Right cardiac atrium (tissue), 5 donors: ENCODE data around the gene CCDC102B. TPM values are rescaled to one million over a fixed set of nuclear protein-coding genes. Genes with fewer than 3 reads are reported as not detected.
"Not testable (repeated sequence)": the region's sequence is repeated elsewhere in the genome, so short reads cannot be mapped to it uniquely, and the experiment has no call there.

Source experiments
- ATAC-seq, 2 donors: fragments of 200-7000 bp; cut with Tn5 transposase; one replicate each; pipeline versions ENCODE4 v1.8.0 to v1.9.1; 2020; ENCODE audit warnings: moderate library complexity in 2 of 2, mild to moderate bottlenecking in 1 of 2
- DNase-seq, 3 donors: peaks; one replicate each; pipeline ENCODE4 v3.0.0-alpha.2; 2020
- H3K27ac ChIP-seq: one replicate; pipeline ENCODE4 v1.5.1; 2013; ENCODE audit warnings: mild to moderate bottlenecking, low read length, control low read depth, moderate library complexity
- H3K27me3 ChIP-seq: one replicate; pipeline ENCODE4 v1.6.1; 2013; ENCODE audit not compliant: control insufficient read depth, insufficient read depth
- H3K4me1 ChIP-seq: one replicate; pipeline ENCODE4 v1.6.1; 2013; ENCODE audit warnings: low read length; ENCODE audit not compliant: control insufficient read depth, insufficient read depth
- H3K4me3 ChIP-seq: one replicate; pipeline ENCODE4 v1.5.1; 2013; ENCODE audit warnings: low read length, control low read depth
- H3K9me3 ChIP-seq: one replicate; pipeline ENCODE4 v1.6.1; 2013; ENCODE audit warnings: low read length; ENCODE audit not compliant: control insufficient read depth
- WGBS: extraction: QIAGEN DNeasy Blood & Tissue Kit; methylation state at CpG from one replicate; pipeline ENCODE4 v1.1.7; 2013; 5-methylcytosine and 5-hydroxymethylcytosine counted together
- intact Hi-C, 4 donors: fragments of 100-400 bp; cut with DNase I; formaldehyde crosslinking; loops; one replicate each; pipeline versions ENCODE4 v1.11.0 to v1.14.0; 2022 to 2023
- polyA plus RNA-seq: library from polyadenylated mRNA; stranded (reverse); fragments of 200-250 nt; gene quantifications from one replicate; pipeline ENCODE4 v1.2.3, GENCODE V29; 2013
- total RNA-seq, 4 donors: library from RNA; stranded (reverse); fragmentation: NEBNext Ultra II Directional; extraction: Animal tissue kit (Norgen Biotek cat#: 25700); gene quantifications; one replicate each; pipeline ENCODE4 v1.2.1, GENCODE V29; 2021
- donor health status: healthy with polysubstance abuse.
- donor health status: DM: no; HTN: yes; CAD: no.
- donor health status: DM: no; HTN: no; CAD: no.
- donor health status: DM: no; HTN: yes; CAD: no; lungs with severe emphysema.
- donor health status: DM: yes; HTN: yes; CAD: no.

CCDC102B gene
- total and polyA plus RNA-seq, 5 donors: 5.8 to 10.8 (median 10.4) TPM

- no peak overlapping the region for H3K4me3 ChIP-seq
- no peaks in the 10 kb centered on the region for H3K27me3 ChIP-seq
- intact Hi-C loops: no loop called here
- H3K27ac ChIP-seq: no peak overlapping the region
- no peaks in the 10 kb centered on the region for H3K9me3 ChIP-seq
- WGBS: 69% methylated on average over 7 of the region's 7 CpGs
- peaks cover 2% of the 10 kb centered on the region for H3K4me1 ChIP-seq
- DNase-seq: no peak
- ATAC-seq: no peak
These were observed 144.3 kb downstream of the CCDC102B start for GRCh38 chr18:68942230-68942629.

DNA sequence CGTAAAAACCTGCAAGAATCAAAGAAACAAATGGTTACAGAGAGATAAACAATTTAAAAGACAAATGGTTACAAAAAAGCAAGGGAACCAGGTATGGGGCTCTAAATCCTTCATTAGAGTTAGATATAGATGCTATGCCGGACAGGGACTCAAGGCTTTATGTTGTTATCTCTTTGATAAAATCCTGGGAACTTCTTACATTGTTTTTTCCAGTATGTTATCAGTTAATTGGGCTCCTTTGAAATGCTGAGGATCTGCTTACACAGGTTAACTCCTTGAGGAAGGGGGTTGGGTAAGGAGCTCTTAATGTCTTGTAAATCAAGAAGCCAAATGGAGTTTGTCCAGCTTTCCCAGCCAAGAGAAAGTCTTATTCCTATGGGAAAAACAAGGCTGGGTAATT lies 146.0 kb downstream of the CCDC102B start:
- WGBS: 73% methylated on average over 2 of the region's 2 CpGs
- H3K9me3 ChIP-seq, H3K27ac ChIP-seq, H3K4me1 ChIP-seq, ATAC-seq, intact Hi-C loops, H3K4me3 ChIP-seq, H3K27me3 ChIP-seq, DNase-seq: not testable (repeated sequence)

DNA sequence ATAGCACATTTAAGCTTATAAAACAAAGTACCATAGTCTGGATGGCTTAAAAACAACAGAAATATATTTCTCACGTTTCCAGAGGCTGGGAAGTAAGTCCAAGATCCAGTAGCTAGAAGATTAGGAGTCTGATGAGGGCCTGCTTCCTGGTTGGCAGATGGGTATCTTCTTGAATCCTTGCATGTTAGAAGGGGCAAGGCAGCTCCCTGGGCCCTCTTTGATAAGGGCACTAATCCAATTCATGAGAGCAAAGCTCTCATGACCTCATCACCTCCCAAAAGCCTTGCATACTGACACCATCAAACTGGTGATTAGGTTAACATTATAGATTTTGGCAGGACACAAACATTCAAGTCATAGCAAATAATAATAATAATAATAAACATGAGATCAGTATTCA lies 146.4 kb downstream of the CCDC102B start:
- Histone ChIP-seq H3K4me1 (peaks cover 2% of the 10 kb centered on the region), H3K27me3 (no peaks in the 10 kb centered on the region), H3K4me3 (no peak overlapping the region), H3K9me3 (no peaks in the 10 kb centered on the region), H3K27ac (no peak overlapping the region)
- WGBS: 9% methylated on average over 1 of the region's 1 CpG
- no peak for ATAC-seq
- DNase-seq: no peak
- intact Hi-C loops: no loop called here

DNA sequence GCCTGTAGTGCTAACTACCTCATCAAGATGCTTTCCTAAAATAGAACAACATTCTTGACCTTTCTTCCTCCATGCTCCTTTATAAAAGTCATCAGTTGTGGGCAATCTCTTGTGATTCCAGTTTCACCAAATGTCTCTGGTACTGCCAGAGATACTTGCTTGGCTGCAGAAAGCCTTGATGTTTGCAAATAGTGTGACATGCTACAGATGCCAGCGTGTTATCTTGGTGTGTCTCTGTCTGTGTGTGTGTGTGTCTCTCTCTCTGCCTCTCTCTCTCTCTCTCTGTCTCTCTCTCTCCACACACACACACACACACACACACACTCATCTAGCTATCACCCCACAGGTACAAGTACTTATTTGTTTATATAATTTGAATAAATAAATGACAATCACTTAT lies 146.9 kb downstream of the CCDC102B start:
- Histone ChIP-seq H3K27me3 (no peaks in the 10 kb centered on the region), H3K4me1 (peaks cover 2% of the 10 kb centered on the region), H3K9me3 (no peaks in the 10 kb centered on the region), H3K4me3 (no peak overlapping the region), H3K27ac (no peak overlapping the region)
- 32% methylated on average over 1 of the region's 1 CpG for WGBS
- ATAC-seq (peak in 1 of 2 donors; percentile 32), DNase-seq (no peak)
- intact Hi-C loops: no loop called here

DNA sequence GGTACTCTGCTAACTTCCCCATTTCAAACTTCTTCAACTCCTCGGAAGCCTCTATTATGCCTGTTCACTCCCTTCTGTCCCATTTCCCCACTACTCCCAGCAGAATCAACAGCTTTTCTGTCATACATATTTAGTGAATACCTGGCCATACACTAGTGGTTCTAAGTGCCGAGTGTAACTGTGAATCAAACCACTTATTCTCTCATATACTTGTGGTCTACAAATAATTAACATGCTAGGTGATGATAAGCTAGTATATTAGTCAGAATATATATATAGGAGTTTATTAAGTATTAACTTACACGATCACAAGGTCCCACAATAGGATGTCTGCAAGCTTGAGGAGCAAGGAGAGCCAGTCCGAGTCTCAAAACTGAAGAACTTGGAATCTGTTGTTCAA lies 150.7 kb downstream of the CCDC102B start:
- no peak for ATAC-seq
- Histone ChIP-seq H3K27me3 (no peaks in the 10 kb centered on the region), H3K4me3 (no peak overlapping the region), H3K9me3 (no peaks in the 10 kb centered on the region), H3K27ac (no peak overlapping the region), H3K4me1 (peaks cover 2% of the 10 kb centered on the region)
- intact Hi-C loops: no loop called here
- DNase-seq: no peak
- WGBS: 91% methylated on average over 4 of the region's 4 CpGs

DNA sequence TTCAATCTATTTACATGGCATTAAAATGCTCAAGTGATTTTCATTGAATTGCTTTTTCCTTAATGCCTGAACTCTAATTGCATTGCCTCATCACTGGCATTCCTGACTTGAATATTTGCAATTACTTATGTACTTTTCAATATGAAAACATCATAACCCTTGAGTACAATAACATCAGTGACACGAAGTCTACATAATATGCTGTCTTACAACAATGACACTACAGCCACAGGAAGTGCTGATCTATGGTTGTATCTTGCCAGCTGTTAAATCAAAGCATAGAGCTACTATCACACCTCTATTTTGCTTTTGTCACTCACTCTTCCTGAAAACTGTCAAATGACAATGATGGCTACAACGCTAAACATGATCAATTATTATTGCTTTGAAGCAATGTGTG lies 156.9 kb downstream of the CCDC102B start:
- Histone ChIP-seq H3K4me3 (no peak overlapping the region), H3K27me3 (no peaks in the 10 kb centered on the region), H3K27ac (no peak overlapping the region), H3K4me1 (no peaks in the 10 kb centered on the region), H3K9me3 (no peaks in the 10 kb centered on the region)
- 60% methylated on average over 2 of the region's 2 CpGs for WGBS
- DNase-seq: no peak
- ATAC-seq: no peak
- intact Hi-C loops: no loop called here

- H3K4me1 ChIP-seq: peaks cover 4% of the 10 kb centered on the region
- H3K9me3 ChIP-seq: no peaks in the 10 kb centered on the region
- ATAC-seq (no peak), DNase-seq (no peak)
- intact Hi-C loops: no loop called here
- 68% methylated on average over 2 of the region's 2 CpGs for WGBS
- H3K27ac ChIP-seq: no peak overlapping the region
- no peaks in the 10 kb centered on the region for H3K27me3 ChIP-seq
- H3K4me3 ChIP-seq: no peak overlapping the region
These were observed 158.8 kb downstream of the CCDC102B start for GRCh38 chr18:68956650-68957049.

GRCh38 chr18:68960355-68960754 lies 162.5 kb downstream of the CCDC102B start:
- DNase-seq: peak; percentile 12 to 65 (median 46)

GRCh38 chr18:68962623-68963022 lies 164.7 kb downstream of the CCDC102B start:
- ATAC-seq: no peak
- intact Hi-C loops: no loop called here
- H3K27me3 ChIP-seq: no peaks in the 10 kb centered on the region
- no peak overlapping the region for H3K27ac ChIP-seq
- H3K4me3 ChIP-seq: no peak overlapping the region
- WGBS: 87% methylated on average over 3 of the region's 3 CpGs
- H3K9me3 ChIP-seq: no peaks in the 10 kb centered on the region
- no peak for DNase-seq
- H3K4me1 ChIP-seq: peaks cover 4% of the 10 kb centered on the region

More at GRCh38 chr18:68960355-68960754, 162.5 kb downstream of the CCDC102B start:
- Histone ChIP-seq H3K4me3 (no peak overlapping the region), H3K27me3 (no peaks in the 10 kb centered on the region), H3K27ac (no peak overlapping the region), H3K4me1 (peaks cover 4% of the 10 kb centered on the region), H3K9me3 (no peaks in the 10 kb centered on the region)
- intact Hi-C loops: no loop called here
- WGBS: 48% methylated on average over 3 of the region's 3 CpGs
- ATAC-seq: peak; percentile 58 to 77

GRCh38 chr18:68965817-68966216 lies 167.9 kb downstream of the CCDC102B start:
- WGBS: 64% methylated on average over 3 of the region's 3 CpGs
- no peaks in the 10 kb centered on the region for H3K27me3 ChIP-seq
- ATAC-seq: no peak
- no peaks in the 10 kb centered on the region for H3K4me1 ChIP-seq
- DNase-seq: no peak
- no peak overlapping the region for H3K27ac ChIP-seq
- no peaks in the 10 kb centered on the region for H3K9me3 ChIP-seq
- intact Hi-C loops: no loop called here
- no peak overlapping the region for H3K4me3 ChIP-seq

- no peaks in the 10 kb centered on the region for H3K4me1 ChIP-seq
- no peak for DNase-seq
- WGBS: 80% methylated on average over 5 of the region's 5 CpGs
- intact Hi-C loops: no loop called here
- no peaks in the 10 kb centered on the region for H3K9me3 ChIP-seq
- ATAC-seq: no peak
- H3K27me3 ChIP-seq: no peaks in the 10 kb centered on the region
- H3K4me3 ChIP-seq: no peak overlapping the region
- no peak overlapping the region for H3K27ac ChIP-seq
These were observed 171.1 kb downstream of the CCDC102B start for GRCh38 chr18:68969027-68969426.

DNA sequence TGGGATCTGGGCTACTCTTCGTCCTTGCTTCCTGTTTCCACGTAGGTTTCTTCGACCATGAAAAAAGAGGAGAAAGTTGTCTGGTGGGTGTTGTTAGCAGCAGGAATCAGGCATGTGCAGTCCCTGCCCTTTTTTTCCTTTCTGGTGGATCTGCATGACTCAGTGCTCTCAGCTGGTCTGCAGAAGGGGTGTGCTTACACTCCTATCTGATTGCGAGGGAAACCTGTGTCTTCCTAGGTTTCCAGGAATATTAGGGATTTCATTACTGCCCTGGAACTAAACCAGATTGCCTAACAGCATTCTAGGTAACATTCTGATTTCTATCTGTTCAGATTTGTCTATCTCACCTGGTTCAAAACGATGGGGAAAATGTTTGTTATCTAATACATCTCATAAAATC lies 174.3 kb downstream of the CCDC102B start:
- intact Hi-C loops: no loop called here
- no peak for DNase-seq
- no peaks in the 10 kb centered on the region for H3K4me1 ChIP-seq
- no peak overlapping the region for H3K4me3 ChIP-seq
- 73% methylated on average over 5 of the region's 5 CpGs for WGBS
- no peaks in the 10 kb centered on the region for H3K9me3 ChIP-seq
- no peak for ATAC-seq
- H3K27ac ChIP-seq: no peak overlapping the region
- H3K27me3 ChIP-seq: no peaks in the 10 kb centered on the region
